Spleen (tissue), 11 donors: ENCODE measurements around the gene CCNO. TPM values are rescaled to one million over a fixed set of nuclear protein-coding genes. Genes with fewer than 3 reads are reported as not detected.

Source experiments
- DNase-seq: peaks from one replicate; pipeline ENCODE4 v3.0.0-alpha.2; 2020
- H3K27ac ChIP-seq, 8 donors: fragments of 200-600 bp; sonication (generic) in 7 of 8; 1 replicate in 4 of 8; 2 replicates in 4 of 8; pipeline versions ENCODE4 v1.5.0 to v1.8.0; 2016 to 2021; ENCODE audit warnings: inconsistent platforms in 4 of 8, mild to moderate bottlenecking in 4 of 8, moderate library complexity in 1 of 8
- H3K27me3 ChIP-seq, 7 donors: fragments of 200-600 bp; sonication (generic) in 6 of 7; replicated peaks in 1 of 7; 1 replicate in 4 of 7; 2 replicates in 3 of 7; pipeline versions ENCODE4 v1.5.0 to v1.8.0; 2016 to 2021; ENCODE audit warnings: inconsistent platforms in 3 of 7, mild to moderate bottlenecking in 1 of 7
- H3K36me3 ChIP-seq, 6 donors: fragments of 200-600 bp; sonication (generic) in 5 of 6; 1 replicate in 4 of 6; 2 replicates in 2 of 6; pipeline versions ENCODE4 v1.5.0 to v1.8.0; 2016 to 2021; ENCODE audit warnings: inconsistent platforms in 2 of 6
- H3K4me1 ChIP-seq, 6 donors: fragments of 200-600 bp; sonication (generic) in 5 of 6; 1 replicate in 3 of 6; 2 replicates in 3 of 6; pipeline versions ENCODE4 v1.5.0 to v1.8.0; 2016 to 2021; ENCODE audit warnings: inconsistent platforms in 3 of 6
- H3K4me3 ChIP-seq, 8 donors: fragments of 200-600 bp; sonication (generic) in 7 of 8; 1 replicate in 4 of 8; 2 replicates in 4 of 8; pipeline versions ENCODE4 v1.5.0 to v1.8.0; 2016 to 2021; ENCODE audit warnings: inconsistent platforms in 4 of 8, mild to moderate bottlenecking in 4 of 8, moderate library complexity in 2 of 8
- H3K9me3 ChIP-seq, 8 donors: fragments of 200-600 bp; sonication (generic) in 7 of 8; 1 replicate in 4 of 8; 2 replicates in 4 of 8; pipeline versions ENCODE4 v1.5.0 to v1.8.0; 2016 to 2021; ENCODE audit warnings: inconsistent platforms in 4 of 8
- POLR2A ChIP-seq, 3 donors: fragments of 450-650 bp; IDR thresholded peaks; one replicate each; pipeline ENCODE4 v1.5.1; 2017; ENCODE audit warnings: antibody characterized with exemption in 3 of 3, mild to moderate bottlenecking in 1 of 3
- POLR2AphosphoS5 ChIP-seq, 3 donors: sonication (generic); formaldehyde crosslinking; IDR thresholded peaks; one replicate each; pipeline ENCODE4 v1.5.1; 2017; ENCODE audit warnings: antibody characterized with exemption in 3 of 3
- WGBS, 5 donors: extraction: QIAGEN DNeasy Blood & Tissue Kit in 3 of 5; methylation state at CpG; one replicate each; pipeline versions ENCODE4 v1.1.5 to v1.1.7; 2013 to 2018; 5-methylcytosine and 5-hydroxymethylcytosine counted together
- intact Hi-C: fragments of 100-400 bp; cut with DNase I; formaldehyde crosslinking; loops from one replicate; pipeline ENCODE4 v1.15.0; 2023; ENCODE audit warnings: low total_unique reads
- polyA plus RNA-seq, 3 donors: library from polyadenylated mRNA; stranded (reverse); fragments of 200-250 nt; gene quantifications; one replicate each; pipeline ENCODE4 v1.2.1, GENCODE V29; 2013
- total RNA-seq, 7 donors: library from RNA; depleted of rRNA in 3 of 7; stranded (reverse); fragments of >200 nt in 3 of 7; fragmentation: NEBNext Ultra II Directional in 4 of 7; extraction: Animal tissue kit (Norgen Biotek cat#: 25700) in 4 of 7; gene quantifications; one replicate each; pipeline versions ENCODE4 v1.1.0 to v1.2.1, GENCODE V29; 2016 to 2021
- TF ChIP-seq, protein P1 (sequence below), 11 experiments: fragments of 200-600 bp in 7 of 11; fragments of 450-650 bp in 4 of 11; sonication (generic) in 4 of 11; IDR thresholded peaks in 8 of 11; conservative IDR thresholded peaks in 3 of 11; 1 replicate in 7 of 11; 2 replicates in 4 of 11; pipeline versions ENCODE4 v1.4.0 to v1.8.0; 2016 to 2021; ENCODE audit warnings: antibody characterized with exemption in 11 of 11, inconsistent platforms in 4 of 11, mild to moderate bottlenecking in 1 of 11
- donor health status: healthy with polysubstance abuse.
- donor health status: DM: no; HTN: no; CAD: no; lungs with moderate emphysema.
- donor health status: DM: no; HTN: no; CAD: no.
- donor health status: Bipolar disorder and iron deficiency.
- donor health status: healthy.
- donor health status: DM: no; HTN: no; CAD: no.
- donor health status: DM: yes; HTN: yes; CAD: no.

CCNO gene
- total and polyA plus RNA-seq, 10 donors, result 0.10 to 0.33 (median 0.22) TPM; not detected in 7

GRCh38 chr5:55188656-55189540 is 44.5 kb downstream of the CCNO start:
- no peak for DNase-seq
- Histone ChIP-seq H3K4me1 (no peaks in the 10 kb centered on the region), H3K36me3 (no peaks in the 10 kb centered on the region), H3K4me3 (no peak overlapping the region), H3K27ac (no peak overlapping the region), H3K27me3 (peaks cover 0 to 83% (median 25%) of the 10 kb centered on the region in 7 donors), H3K9me3 (no peaks in the 10 kb centered on the region)
- WGBS, 5 donors, result 59 to 71% (median 68%) methylated on average over 6 of the region's 6 CpGs
- TF ChIP-seq POLR2AphosphoS5 (IDR thresholded peaks at IDR 0.05), result no peak
- no peak for TF ChIP-seq POLR2A (IDR thresholded peaks at IDR 0.05)
- TF ChIP-seq, protein P1, sequence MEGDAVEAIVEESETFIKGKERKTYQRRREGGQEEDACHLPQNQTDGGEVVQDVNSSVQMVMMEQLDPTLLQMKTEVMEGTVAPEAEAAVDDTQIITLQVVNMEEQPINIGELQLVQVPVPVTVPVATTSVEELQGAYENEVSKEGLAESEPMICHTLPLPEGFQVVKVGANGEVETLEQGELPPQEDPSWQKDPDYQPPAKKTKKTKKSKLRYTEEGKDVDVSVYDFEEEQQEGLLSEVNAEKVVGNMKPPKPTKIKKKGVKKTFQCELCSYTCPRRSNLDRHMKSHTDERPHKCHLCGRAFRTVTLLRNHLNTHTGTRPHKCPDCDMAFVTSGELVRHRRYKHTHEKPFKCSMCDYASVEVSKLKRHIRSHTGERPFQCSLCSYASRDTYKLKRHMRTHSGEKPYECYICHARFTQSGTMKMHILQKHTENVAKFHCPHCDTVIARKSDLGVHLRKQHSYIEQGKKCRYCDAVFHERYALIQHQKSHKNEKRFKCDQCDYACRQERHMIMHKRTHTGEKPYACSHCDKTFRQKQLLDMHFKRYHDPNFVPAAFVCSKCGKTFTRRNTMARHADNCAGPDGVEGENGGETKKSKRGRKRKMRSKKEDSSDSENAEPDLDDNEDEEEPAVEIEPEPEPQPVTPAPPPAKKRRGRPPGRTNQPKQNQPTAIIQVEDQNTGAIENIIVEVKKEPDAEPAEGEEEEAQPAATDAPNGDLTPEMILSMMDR (IDR thresholded peaks at IDR 0.05 in 8 of 11, conservative IDR thresholded peaks at IDR 0.05 in 3 of 11), result no peak
- intact Hi-C loops, result no loop called here

DNA sequence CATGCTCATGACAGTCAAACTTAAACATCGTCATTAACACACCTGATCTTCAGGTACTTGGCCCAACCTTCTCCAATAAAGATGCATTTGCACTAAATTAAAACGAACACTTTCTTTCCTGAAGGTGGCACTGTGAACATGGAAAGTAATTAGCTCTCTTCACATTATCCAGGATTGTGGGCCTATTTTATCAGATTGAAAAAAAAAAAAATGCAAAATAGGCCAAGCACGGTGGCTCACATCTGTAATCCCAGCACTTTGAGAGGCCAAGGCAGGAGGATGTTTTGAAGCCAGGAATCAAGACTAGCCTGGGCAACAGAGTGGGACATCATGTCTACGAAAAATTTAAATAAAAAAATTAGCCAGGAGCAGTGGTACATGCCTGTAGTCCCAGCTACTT is 46.0 kb downstream of the CCNO start:
- intact Hi-C loops, result no loop called here
- H3K36me3 ChIP-seq, result no peaks in the 10 kb centered on the region
- WGBS, 5 donors, result 46 to 59% (median 52%) methylated on average over 4 of the region's 4 CpGs
- H3K27ac ChIP-seq, result no peak overlapping the region
- no peak for TF ChIP-seq POLR2AphosphoS5 (IDR thresholded peaks at IDR 0.05)
- TF ChIP-seq, protein P1 (IDR thresholded peaks at IDR 0.05 in 8 of 11, conservative IDR thresholded peaks at IDR 0.05 in 3 of 11), result no peak
- no peak for TF ChIP-seq POLR2A (IDR thresholded peaks at IDR 0.05)
- no peaks in the 10 kb centered on the region for H3K4me1 ChIP-seq
- no peak for DNase-seq
- H3K9me3 ChIP-seq, result peaks cover 0 to 5% (median 0%) of the 10 kb centered on the region in 8 donors
- H3K4me3 ChIP-seq, result no peak overlapping the region
- peaks cover 0 to 83% (median 21%) of the 10 kb centered on the region in 7 donors for H3K27me3 ChIP-seq

Other genes starting within 250 kb of the CCNO start
- 1 to 10 TPM in 3 of 7 donors, under 1 TPM in 3, not detected in 1; 0.33 to 2.4 (median 1.2) TPM for gene ESM1, start 248.0 kb downstream of the CCNO start, total RNA-seq
- under 1 TPM; 0.09 to 0.77 (median 0.76) TPM for gene ESM1, start 248.0 kb downstream of the CCNO start, polyA plus RNA-seq
- gene GZMK, start 209.4 kb downstream of the CCNO start, total RNA-seq, result 10 to 100 TPM; 13.2 to 37.1 (median 22.4) TPM
- gene GZMK, start 209.4 kb downstream of the CCNO start, polyA plus RNA-seq, result 10 to 100 TPM in 2 of 3 donors, 1 to 10 TPM in 1; 4.9 to 16.8 (median 16.2) TPM
- 10 to 100 TPM; 19.6 to 40.5 (median 24.6) TPM for gene GZMA, start 131.0 kb downstream of the CCNO start, total RNA-seq
- gene GZMA, start 131.0 kb downstream of the CCNO start, polyA plus RNA-seq, result 10 to 100 TPM; 14.7 to 21.9 (median 15.6) TPM
- gene GPX8, start 73.4 kb downstream of the CCNO start, total RNA-seq, result 1 to 10 TPM; 3.9 to 10.0 (median 6.9) TPM
- 1 to 10 TPM; 1.5 to 5.6 (median 3.3) TPM for gene GPX8, start 73.4 kb downstream of the CCNO start, polyA plus RNA-seq
- not detected for gene CDC20B, start 60.4 kb downstream of the CCNO start, total RNA-seq
- not detected for gene CDC20B, start 60.4 kb downstream of the CCNO start, polyA plus RNA-seq
- gene MCIDAS, start 6.3 kb downstream of the CCNO start, total RNA-seq, result not detected
- gene MCIDAS, start 6.3 kb downstream of the CCNO start, polyA plus RNA-seq, result not detected
- 10 to 100 TPM; 16.3 to 27.0 (median 18.4) TPM for gene DHX29, start 74.1 kb upstream of the CCNO start, total RNA-seq
- 1 to 10 TPM; 4.5 to 6.9 (median 5.1) TPM for gene DHX29, start 74.1 kb upstream of the CCNO start, polyA plus RNA-seq
- gene MTREX, start 74.4 kb upstream of the CCNO start, total RNA-seq, result 10 to 100 TPM; 48.4 to 73.6 (median 64.3) TPM
- gene MTREX, start 74.4 kb upstream of the CCNO start, polyA plus RNA-seq, result 10 to 100 TPM; 13.8 to 20.4 (median 19.4) TPM